ENCODE results near the gene TNFRSF13B. TPM values are rescaled to one million over a fixed set of nuclear protein-coding genes. Genes with fewer than 3 reads are reported as not detected.

TNFRSF13B gene
- total and polyA plus RNA-seq, 2 donors (not counting 3 experiments of a cell fraction or from before 2014, with no cell fraction given): not detected

- H3K27ac ChIP-seq (ENCODE audit: insufficient read depth, low read depth, low read length): no peak overlapping the region
- no peaks in the 10 kb centered on the region for H3K9me1 ChIP-seq (replicated peaks; ENCODE audit: control insufficient read depth, extremely low read depth, insufficient read depth, low read length)
- no peak overlapping the region for H3K4me3 ChIP-seq (replicated peaks in 1 of 3; ENCODE audit: insufficient read depth in 1 of 3, low read depth in 1 of 3, low read length in 3 of 3)
- intact Hi-C loops (cut with micrococcal nuclease): no loop called here
- no peaks in the 10 kb centered on the region for H3K9me3 ChIP-seq (replicated peaks; ENCODE audit: control insufficient read depth, insufficient read depth, low read length)
- H3K4me1 ChIP-seq (ENCODE audit: control insufficient read depth, extremely low read depth, insufficient read depth, low read length): no peaks in the 10 kb centered on the region
- FAIRE-seq (no peak), DNase-seq (ENCODE audit: low read depth, low spot score) (no peak)
- CTCF ChIA-PET: interaction anchor here (1.2 kb wide), 1 partner anchor 64 kb away, joined by 3 read pairs; no protein-coding TSS in a partner anchor
- H4K20me1 ChIP-seq (replicated peaks; ENCODE audit: control insufficient read depth, extremely low read depth, insufficient read depth, low read length): no peaks in the 10 kb centered on the region
- dilution Hi-C loops (cut with MboI; ENCODE audit: extremely low pct_ligation_motif_present, low sequenced_read_pairs): no loop called here
- H3K27me3 ChIP-seq (ENCODE audit: control insufficient read depth in 2 of 2, insufficient read depth in 2 of 2, low read length in 2 of 2): no peaks in the 10 kb centered on the region
- H2AFZ ChIP-seq (ENCODE audit: low read depth, low read length): no peak overlapping the region
- no peak overlapping the region for H3K9ac ChIP-seq (replicated peaks; ENCODE audit: extremely low read depth, insufficient read depth, low read length)
- no peaks in the 10 kb centered on the region for H3K36me3 ChIP-seq (ENCODE audit: control insufficient read depth in 2 of 2, extremely low read depth in 1 of 2, insufficient read depth in 2 of 2, low read length in 2 of 2)
- no peak for TF ChIP-seq FOS (IDR thresholded peaks at IDR 0.05; ENCODE audit: borderline replicate concordance, insufficient read depth, low read length)
- TF ChIP-seq POLR2A (IDR thresholded peaks at IDR 0.05; ENCODE audit: low read depth, low read length): no peak
- no peak for TF ChIP-seq EZH2 (IDR thresholded peaks at IDR 0.05; ENCODE audit: borderline replicate concordance, low read depth, low read length, severe bottlenecking)
- no peak for TF ChIP-seq MYC (IDR thresholded peaks at IDR 0.05; ENCODE audit: low read depth, low read length)
- no peak for TF ChIP-seq POLR2AphosphoS5 (IDR thresholded peaks at IDR 0.05; ENCODE audit: insufficient read depth, low read depth, low read length)
- TF ChIP-seq CTCF (IDR thresholded peaks at IDR 0.05; ENCODE audit: extremely low read depth in 1 of 2, insufficient read depth in 1 of 2, low read depth in 1 of 2, low read length in 2 of 2): no peak
- TF ChIP-seq GATA2 (IDR thresholded peaks at IDR 0.05; ENCODE audit: insufficient read depth, insufficient read length, low read depth, low read length): no peak
- TF ChIP-seq JUN (IDR thresholded peaks at IDR 0.05; ENCODE audit: borderline replicate concordance, insufficient read depth, insufficient read length, low read depth): no peak
- TF ChIP-seq MAX (IDR thresholded peaks at IDR 0.05; ENCODE audit: insufficient read depth, insufficient read length): no peak
- H3K4me2 ChIP-seq (ENCODE audit: insufficient read depth, low read length): no peak overlapping the region
- H3K79me2 ChIP-seq (ENCODE audit: control insufficient read depth, insufficient read depth, low read length): no peaks in the 10 kb centered on the region
- POLR2A ChIA-PET: no interaction called here
- no TSS peak for BruUV-seq (replicated peaks)
Measured at GRCh38 chr17:16927641-16928321, 44.1 kb downstream of the TNFRSF13B start.
